NCI-H1105 treated with DMSO at 0.1 percent for 48 hours (cell line): ENCODE data around the gene CTSC.
A peak's percentile ranks its signal among the peaks of the same experiment; 100 is the strongest.

Experiments
- DNase-seq: peaks from one replicate; lab custom pipeline; 2025; lab: John Stamatoyannopoulos, UW

Gene CTSC

DNA sequence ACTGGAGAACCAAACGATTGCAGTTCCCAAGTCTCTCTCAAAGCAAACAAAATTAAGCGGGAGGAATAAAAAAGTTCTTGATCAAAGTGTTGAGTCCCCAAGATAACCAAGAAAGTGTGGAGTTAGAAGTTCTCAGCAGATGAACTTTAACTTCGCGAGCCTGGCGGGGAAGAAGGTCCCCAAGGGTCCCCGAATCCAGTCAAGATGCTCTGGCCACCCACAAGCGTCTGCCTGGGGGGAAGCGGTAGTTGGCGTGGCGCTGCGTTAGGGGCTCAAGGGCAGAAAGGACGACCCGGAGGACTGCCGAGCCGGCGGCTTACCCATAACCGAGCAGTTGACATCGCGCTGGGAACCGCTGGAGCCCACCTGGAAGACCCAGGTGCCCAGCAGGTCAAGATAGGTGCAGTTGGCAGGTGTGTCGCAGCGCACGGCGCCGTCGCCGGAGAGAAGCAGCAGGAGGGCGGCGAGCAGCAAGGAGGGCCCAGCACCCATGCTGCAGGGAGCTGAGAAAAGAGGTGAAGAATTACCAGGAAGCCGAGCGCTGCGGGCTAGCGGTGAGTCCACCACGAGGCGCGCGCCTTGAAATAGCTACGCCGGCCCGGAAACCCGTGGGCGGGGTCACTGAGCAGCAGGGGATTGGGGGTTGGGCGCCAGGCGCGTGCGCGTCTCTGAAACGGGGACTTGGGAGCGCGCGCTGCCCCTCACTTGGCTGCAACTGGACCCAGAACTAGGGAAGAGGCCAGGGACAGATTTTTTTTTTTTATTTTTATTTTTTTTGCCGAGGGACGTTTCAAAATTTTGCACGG, at the start of gene CTSC:
CTSC (minus strand) TSS at position 556 of the 806 bp plus-strand sequence; CDS start at position 492, 64 bp downstream.
- DNase-seq: peak; percentile 84

DNA sequence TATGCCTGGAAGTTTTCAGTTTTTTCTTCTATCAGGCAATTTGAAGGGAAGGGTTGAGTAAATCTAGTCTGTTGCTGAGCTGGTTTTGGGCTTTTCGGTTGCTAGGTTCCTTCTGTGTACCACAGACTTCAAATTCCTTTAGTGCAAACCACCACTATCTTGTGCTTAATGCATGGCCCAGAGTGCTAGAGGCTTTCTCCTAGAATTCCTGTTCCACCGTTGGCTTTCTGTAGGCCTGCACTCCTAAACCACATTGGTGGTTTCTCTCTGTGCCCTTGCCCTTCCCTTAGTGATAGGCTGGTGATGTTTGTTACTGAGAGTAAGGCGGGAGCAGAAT, 47.1 kb upstream of the CTSC start:
- no peak for DNase-seq

DNA sequence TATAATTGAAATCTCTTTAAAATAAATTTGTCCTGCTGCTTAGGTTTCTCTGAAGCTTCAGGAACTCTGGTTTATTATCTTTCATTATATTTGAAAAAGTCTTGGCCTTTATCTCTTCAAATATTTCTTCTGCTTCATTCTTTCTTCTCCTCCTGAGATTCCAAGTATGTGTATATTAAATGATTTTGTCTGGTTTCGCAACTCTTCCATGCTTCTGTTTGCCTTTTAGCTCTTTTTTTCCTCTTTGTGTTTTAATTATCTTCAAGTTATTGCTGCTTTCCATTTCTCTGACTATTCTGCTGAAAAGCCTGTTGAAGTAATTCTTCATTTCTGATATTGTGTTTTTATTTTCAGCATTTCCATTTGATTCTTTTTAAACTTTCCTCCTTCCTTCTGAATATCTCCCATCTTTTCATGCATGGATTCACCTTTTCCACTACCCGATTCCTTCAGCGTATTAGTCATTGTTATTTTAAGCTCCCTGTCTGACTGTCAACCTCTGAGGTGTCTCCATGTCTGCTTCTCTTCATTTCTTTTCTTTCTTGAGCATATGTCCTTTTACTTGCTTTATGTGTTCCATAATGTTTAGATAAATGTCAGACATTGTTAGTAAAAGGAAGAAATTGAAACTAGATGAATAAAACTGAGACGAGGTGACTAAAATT, 46.6 kb upstream of the CTSC start:
- DNase-seq: no peak

DNA sequence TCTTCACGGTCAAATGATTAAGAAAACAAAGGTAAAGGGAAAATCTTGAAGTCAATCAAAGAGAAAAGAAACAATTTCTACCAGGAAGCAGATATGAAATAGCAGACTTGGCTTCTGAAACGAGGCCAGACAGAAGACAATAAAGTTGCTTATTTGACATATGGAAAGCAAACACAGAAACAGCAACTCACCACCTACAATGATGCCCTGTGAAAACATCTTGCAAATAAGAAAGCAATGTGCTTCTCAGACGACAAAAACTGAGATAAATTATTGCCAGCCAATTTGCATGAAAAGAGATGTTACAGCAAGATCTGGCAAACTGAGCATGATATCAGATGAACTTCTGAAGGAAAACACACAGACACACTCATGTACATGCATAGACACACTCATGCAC, 45.9 kb upstream of the CTSC start:
- no peak for DNase-seq

DNA sequence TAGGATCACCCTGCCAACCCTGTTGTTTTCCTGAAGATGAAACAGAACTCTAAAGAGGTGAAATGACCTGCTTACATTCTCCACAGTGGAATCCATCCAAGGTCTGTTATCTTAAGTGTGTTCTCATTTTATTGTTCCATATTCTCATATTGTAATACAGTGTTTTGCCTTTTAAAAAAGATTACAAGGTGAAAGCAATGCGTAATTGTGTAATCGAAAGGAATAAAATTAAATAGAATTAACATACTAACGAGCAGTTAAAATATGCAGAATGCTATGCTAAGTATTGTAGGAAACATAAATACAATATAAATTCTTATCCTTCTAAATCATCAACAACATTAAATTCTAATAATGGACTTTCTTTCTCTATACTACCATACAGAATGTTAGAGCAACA, 41.6 kb upstream of the CTSC start:
- no peak for DNase-seq

DNA sequence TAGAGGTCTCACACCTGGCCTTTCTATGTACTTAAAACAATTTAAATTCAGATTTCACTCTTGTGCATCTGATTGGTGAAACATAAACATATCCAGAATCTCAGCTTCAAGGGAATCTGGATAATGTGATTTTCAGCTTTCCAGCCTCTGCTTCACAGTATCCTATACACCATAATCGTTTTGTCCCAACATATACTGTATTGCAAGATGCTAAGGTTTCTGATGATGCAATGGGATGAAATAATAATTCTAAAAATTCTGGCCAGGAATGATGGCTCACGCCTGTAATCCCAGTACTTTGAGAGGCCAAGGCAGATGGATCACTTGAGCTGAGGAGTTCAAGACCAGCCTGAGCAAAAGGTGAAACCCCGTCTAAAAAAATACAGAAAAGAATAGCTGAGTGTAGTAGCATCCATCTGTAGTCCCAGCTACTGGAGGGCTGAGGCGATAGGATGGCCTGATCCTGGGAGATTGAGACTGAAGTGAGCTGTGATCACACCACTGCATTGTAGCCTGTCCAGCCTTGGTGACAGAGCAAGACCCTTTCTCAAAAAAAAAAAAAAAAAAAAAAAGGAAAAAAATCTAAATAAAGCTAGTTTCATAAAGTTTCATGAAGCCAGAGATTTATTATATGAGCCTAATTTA, 41.0 kb upstream of the CTSC start:
- no peak for DNase-seq

DNA sequence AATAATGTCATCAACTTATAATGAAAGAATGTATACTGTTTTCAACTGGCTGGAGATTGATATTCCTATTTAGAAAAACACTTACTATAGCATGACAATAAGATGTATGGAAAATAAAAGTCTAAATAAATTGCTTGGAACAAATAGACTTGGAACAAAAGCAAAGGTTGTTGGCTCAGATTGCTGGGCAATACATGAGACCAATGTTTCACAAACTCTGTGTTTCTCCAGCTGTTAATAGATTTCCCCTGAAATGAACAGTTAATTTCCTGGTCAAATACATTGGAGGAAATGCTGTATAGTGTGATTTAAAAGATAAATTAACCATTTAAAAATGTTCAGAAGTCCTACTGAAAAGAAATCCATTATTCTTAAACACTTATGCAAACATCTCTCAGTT, 40.1 kb upstream of the CTSC start:
- no peak for DNase-seq

DNA sequence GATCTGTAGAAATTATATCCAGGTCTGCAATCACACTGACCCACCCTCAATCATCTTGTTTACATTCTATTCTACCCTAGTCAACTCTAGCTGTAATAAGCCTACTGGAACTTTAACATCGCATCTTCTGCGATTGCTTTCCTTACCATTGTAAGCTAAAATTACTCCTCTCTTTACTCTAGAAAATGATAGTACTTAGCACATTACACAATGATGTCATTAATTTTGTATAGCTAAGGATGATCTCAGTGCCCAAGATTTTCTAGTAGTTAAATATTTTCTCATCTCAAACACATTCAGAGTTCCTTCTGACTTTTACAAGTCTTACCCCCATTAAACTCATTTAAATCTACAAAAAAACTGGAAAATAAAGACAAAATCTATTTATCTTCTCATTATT, 39.6 kb upstream of the CTSC start:
- DNase-seq: no peak

DNA sequence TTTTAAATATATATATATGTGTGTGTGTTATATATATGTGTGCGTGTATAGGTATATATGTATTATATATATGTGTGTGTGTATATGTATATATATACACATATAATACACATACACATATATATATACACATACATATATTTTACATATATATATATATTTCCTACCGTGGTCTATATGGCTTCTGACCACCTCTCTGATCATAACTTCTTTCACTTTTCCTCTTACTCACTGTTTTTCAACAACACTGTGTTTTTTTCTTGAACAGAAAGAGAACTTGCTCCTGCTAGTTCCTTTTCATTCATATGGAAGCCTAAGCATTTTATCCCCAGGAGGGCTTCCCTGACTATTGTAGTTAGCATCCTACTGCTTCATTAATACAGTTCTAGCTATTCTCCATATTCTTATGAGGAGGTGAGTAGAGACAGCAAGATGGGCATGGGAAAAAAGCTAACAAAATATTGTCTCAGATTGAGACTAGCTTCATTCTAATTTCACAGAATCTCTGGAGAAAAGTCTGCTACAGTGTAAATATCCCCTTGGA, 38.5 kb upstream of the CTSC start:
- no peak for DNase-seq

DNA sequence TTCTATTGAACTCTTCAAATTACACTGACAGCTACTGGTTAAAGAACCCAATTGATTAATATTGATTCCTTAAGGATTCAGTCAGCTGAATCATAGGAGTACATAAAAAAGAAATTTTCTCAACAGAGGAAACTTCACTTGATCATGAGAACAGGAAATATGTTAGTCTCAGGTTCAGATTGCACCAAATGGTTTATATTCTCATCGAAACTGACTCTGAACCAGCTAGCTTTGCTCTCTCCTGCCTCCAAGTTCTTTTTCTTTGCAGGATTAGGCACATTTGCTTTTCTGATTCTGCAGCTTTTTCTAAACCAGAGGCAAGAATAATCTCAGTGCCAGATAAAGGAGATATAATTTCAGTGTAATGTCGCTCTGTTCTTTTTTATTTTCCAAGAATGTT, 33.2 kb upstream of the CTSC start:
- no peak for DNase-seq

DNA sequence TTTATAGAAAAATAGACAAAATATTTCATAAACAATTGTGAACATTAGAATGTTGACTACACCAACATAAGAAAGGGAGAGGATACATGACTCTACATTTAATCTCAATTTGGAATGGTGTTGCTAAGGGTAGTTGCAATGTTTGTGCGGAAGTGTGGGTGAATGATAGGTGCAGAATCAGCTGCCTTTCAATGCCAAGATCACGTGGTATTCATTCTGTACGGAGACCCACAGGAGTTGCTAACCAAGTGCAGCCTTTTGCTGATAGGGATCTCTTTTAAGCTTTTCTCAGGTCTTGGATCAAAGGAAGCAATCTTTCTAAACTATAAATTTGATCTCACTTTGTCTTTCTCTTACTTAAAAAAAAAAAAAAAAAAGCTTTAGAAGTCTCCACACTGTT, 29.8 kb upstream of the CTSC start:
- no peak for DNase-seq

DNA sequence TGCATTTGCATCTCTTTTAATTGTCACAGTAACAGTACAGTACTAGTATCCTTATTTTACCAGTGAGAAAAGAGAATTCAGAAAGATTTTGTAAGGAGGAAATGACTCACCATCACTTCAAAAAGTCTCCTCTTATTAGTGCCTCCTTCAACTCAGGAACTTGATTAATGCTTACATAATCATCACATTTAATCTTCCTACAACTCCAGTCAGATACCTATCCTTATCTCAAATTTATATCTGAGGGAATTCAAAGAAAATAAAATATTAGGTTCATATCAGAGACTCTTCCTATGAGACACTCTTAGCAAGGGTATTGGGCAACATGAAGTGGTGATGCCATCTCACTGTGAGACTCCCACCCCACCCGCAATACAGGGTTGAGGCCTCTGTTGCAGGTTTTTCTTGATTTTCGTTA, 26.1 kb upstream of the CTSC start:
- no peak for DNase-seq

DNA sequence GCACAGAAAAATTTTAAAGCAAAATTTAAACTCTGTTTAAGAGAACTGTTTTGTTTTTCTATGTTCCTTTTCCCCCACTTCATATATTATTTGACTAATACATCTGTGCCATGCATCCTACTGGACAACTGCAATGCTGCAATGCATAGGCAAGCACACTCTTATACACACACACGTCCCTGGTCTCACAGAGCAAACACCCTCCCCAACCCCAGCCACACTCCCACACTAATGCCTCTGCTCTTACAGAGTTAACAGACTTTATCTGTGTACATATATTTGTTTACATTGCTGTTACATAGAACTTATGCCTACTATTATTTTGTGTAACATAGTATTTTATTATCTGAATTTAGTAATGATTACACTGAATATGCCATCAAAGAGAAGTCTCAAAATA, 25.5 kb upstream of the CTSC start:
- no peak for DNase-seq

DNA sequence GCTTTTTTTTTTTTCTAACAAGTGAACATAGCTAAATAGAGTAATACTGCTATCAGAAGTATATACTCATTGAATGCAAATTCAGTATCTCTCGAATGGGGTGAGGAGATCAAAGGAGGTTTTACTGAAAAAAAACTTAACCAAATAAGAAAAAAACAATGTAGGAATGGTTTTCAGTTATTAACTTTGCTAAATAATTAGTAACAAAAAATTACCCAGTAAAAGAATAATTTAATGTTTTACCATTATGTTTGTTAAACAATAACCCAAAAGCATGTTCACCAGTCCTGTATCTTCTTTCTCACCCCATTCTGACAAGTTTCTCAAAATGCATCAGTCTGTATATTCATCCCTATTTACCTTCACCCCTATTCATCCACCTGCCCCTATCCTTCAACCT, 22.6 kb upstream of the CTSC start:
- no peak for DNase-seq

DNA sequence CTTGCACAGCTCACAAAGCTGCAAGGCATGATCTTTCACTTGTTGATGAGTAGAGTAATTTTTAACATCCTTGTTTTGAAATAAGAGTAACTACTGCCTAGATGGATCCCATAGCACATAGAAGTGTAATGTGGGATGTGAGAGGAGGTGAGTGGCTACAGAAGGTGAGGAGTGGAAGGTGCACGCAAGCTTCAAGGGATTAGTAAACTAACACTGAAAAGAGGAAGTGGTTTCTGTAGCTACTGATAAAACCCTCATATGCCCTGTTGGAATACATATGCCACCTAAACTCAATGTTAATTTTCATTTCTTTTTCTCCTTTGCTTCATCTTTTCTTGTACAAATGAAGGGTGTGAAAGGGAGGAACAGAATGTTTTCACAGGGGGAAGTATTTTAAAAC, 22.0 kb upstream of the CTSC start:
- DNase-seq: no peak

DNA sequence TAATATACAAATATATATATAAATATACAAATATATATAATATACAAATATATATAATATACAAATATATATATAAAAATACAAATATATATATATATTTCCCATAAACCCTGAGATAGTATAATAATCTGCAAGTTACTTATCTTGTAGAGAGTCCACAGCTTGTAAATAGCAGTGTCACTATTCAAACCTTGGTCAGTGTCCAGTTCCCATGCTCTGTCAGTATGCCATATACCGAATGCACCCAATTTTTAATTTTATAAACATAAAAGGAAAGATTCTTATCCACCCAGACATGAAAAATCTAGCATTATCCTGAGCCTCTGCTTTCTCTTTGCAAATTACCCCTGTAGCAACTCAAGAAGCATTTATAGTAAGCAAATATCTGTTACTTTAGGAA, 21.6 kb upstream of the CTSC start:
- no peak for DNase-seq

DNA sequence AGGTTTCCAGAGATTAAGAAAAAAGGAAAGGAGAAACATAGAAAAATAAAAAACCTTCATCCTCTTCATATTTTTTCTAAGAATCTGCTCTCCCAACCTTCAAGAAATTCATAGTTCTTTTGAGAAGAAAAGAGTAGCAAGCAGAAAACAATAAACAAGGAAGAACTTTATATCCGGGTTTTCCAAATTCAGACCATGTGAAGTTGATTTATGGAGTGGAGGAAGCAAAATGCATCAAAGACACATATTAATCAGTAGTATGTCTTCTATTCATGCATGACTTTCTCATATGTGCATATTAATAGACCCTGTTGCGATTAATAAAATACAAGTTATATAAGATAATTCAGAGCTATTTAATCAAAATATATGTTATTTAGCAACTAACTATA, 20.5 kb upstream of the CTSC start:
- no peak for DNase-seq

DNA sequence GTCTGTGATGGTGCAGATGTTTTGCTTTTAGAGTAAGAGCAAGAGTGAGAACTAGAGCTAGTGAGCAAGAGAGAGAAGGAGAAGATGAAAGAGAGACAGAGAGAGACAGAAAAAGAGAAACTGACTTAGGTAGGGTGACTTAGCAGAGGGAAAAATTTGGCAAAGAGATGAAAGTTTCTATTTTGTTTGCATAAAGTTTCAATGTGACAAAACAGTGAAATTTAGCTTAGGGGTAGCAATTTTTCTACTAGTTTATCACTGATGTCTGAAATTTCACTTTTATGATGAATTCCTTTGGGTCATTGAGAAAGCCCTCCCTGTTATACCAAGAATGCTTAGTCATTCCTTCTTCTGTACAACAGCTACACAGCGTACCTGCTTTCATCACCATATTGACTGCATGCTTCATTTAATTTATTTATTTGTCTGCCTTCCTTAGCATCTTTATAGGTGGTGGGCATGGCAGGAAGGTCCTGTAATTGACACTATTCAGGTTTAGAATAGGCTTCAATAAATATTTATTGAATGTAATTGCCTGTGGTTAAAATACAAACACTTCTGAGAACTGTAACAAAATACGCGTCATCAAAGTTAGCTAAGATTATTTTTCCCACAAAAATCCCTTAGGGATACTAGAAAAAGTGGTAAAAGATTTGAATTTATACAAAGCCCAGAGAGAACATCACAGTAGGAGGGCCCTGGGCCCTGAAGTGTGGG, 19.9 kb upstream of the CTSC start:
- peak; percentile 13 for DNase-seq

DNA sequence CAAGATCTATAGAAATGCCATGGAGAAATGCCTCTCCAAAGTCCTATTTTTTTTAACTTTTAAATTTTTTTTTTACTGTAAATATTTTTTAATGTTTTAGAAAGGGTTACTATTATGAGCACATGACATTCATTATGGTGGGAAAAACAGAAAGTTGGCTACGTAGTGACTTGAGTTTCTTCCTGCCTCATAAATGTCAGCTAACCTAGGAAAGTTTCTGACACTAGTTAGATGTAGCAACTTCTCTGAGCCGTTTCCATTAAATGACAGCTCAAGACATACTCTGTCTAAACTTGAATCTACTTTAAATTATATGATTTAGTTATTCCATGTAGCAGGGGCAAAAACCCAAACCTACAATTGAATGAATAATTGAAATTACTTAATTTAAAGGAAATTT, 18.4 kb upstream of the CTSC start:
- DNase-seq: no peak

DNA sequence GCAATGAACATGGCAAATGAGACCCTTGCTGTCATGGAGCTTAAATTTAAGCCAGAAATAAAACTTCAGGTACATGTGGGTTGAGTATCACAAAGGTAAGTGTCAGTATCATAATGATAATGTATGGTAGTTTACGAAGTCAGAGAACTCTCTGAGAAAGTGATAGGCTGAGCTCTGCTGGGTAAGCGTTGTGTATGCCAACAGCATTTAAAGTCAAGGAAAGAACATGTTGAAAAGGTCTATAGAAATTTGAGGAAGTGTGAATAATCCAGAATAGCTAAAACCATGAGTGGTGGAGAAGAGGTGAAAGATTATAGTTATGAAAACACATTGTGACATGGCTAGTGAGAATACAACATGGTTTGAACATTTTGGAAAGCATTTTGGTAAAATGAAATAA, 17.4 kb upstream of the CTSC start:
- DNase-seq: no peak

DNA sequence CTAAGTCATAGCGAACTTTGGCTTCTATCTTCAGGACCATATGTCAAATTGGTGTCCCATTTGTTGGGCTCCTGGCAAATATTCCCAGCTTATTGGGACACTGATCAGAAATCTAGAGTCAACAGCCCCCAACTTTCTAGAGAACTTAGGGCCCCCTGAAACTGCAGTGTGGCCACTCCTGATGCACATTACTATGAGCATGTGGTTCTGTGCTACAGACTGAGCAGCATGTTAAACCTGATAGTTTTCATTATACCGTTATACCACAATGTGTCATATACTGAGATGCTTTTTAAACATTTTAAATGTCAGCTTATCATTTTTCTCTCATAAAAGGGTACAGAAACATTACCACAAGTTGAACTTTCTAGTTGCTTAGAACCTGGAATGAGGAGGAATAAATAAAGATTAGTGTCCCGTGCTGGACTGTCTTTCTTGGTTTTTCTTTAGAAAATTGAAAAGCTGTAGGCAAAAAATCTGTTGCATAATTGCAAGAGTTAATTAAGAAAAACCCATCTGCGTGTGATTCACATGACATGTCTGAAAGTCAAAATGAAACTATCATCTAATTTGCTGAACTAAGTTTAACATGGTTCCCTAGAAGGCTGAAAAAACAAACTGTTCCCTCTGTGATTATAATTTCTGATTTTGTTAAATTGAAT, 16.4 kb upstream of the CTSC start:
- no peak for DNase-seq

DNA sequence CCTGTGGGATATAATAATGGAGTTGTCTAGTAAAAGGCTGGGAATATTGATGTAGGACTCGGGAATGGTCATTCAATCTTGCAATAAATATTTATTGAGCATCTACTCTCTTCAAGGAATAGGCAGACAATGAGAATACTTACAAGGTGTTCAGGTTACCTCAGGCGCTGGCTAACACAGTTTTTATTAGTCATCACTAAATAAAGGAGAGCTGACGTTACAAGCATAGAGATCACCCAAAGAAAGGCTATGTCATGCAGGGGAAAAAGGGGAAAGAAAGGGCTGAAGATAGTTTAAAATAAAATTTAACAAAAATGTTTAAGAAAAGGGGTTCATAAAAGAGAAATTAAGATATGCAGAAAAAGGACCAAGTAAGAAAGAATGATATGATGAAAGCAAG, 15.8 kb upstream of the CTSC start:
- DNase-seq: no peak
